ENCODE measurements around the gene A1BG. TPM values are rescaled to one million over a fixed set of nuclear protein-coding genes. Genes with fewer than 3 reads are reported as not detected.

A1BG gene
- total RNA-seq = 10 to 100 TPM in 2 of 4 donors, 1 to 10 TPM in 2; 1.9 to 17.4 (median 12.1) TPM
- 10 to 100 TPM in 2 of 3 donors, 1 to 10 TPM in 1; 7.2 to 23.4 (median 16.0) TPM for polyA plus RNA-seq

- no peak for DNase-seq
- intact Hi-C loops (cut with DNase I) = no loop called here
- whole genome bisulfite sequencing, 2 donors = 78 to 85% methylated on average over 26 of the region's 26 CpGs
- Histone ChIP-seq H3K4me3 (no peak within 1 kb of the TSS), H3K36me3 (no peaks in the 10 kb centered on the region), H3K9me3 (no peaks in the 10 kb centered on the region), H3K27ac (no peak within 1 kb of the TSS), H3K4me1 (peaks cover 0 to 31% (median 22%) of the 10 kb centered on the region in 4 donors), H3K27me3 (peaks cover 38 to 94% (median 87%) of the 10 kb centered on the region in 3 donors)
- no peak for TF ChIP-seq CTCF (IDR thresholded peaks at IDR 0.05)
- no peak for TF ChIP-seq EP300 (IDR thresholded peaks at IDR 0.05)
- no peak for TF ChIP-seq POLR2AphosphoS5 (IDR thresholded peaks at IDR 0.05)
- no peak for TF ChIP-seq POLR2A (IDR thresholded peaks at IDR 0.05)
These were observed at the start of gene A1BG for GRCh38 chr19:58352760-58353671. Gene A1BG (minus strand): TSS chr19:58353492. CDS start chr19:58353437, 55 bp downstream.

DNA sequence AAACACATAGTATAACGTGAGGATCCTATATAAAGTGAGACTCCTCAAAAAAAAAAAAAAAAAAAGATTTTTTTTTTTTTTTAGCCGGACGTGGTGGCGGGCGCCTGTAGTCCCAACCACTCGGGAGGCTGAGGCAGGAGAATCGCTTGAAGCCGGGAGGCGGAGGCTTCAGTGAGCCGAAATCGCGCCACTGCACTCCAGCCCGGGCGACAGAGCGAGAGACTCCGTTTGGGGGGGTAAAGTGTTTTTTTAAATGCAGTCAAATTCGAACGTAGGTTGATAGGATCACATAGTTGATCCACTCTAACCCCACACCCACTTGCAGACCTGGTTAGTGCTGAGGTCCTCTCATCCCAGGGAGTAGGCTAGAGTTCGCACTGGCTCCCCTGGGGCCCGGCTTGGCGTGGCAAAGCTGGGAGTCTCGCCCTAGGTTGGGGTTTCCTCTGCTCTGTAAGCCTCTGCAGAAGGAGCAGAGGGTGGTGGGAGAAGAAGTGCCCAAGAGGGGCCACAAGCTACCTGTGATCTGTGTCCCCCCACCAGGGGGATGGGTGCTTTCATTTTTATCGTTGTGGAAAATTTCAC lies 48.6 kb upstream of the A1BG start:
- H3K27ac ChIP-seq = peak overlapping the region; percentile 76 to 82 (median 78)
- peaks cover 5 to 13% (median 10%) of the 10 kb centered on the region in 3 donors for H3K27me3 ChIP-seq
- 30 to 31% methylated on average over 23 of the region's 23 CpGs for WGBS, 2 donors
- TF ChIP-seq CTCF (IDR thresholded peaks at IDR 0.05) (no peak), POLR2AphosphoS5 (IDR thresholded peaks at IDR 0.05) (no peak), POLR2A (IDR thresholded peaks at IDR 0.05) (no peak), EP300 (IDR thresholded peaks at IDR 0.05) (no peak)
- H3K9me3 ChIP-seq = no peaks in the 10 kb centered on the region
- H3K4me1 ChIP-seq = peaks cover 0 to 23% (median 18%) of the 10 kb centered on the region in 4 donors
- no peaks in the 10 kb centered on the region for H3K36me3 ChIP-seq
- intact Hi-C loops (cut with DNase I) = loop anchor here (1.0 to 2.0 kb wide), 2 partner anchors 15 to 39 kb away; partner anchors contain the start of genes RPS5 and ZNF497
- peak; percentile 50 for DNase-seq
- peak overlapping the region; percentile 45 to 66 (median 58) for H3K4me3 ChIP-seq

DNA sequence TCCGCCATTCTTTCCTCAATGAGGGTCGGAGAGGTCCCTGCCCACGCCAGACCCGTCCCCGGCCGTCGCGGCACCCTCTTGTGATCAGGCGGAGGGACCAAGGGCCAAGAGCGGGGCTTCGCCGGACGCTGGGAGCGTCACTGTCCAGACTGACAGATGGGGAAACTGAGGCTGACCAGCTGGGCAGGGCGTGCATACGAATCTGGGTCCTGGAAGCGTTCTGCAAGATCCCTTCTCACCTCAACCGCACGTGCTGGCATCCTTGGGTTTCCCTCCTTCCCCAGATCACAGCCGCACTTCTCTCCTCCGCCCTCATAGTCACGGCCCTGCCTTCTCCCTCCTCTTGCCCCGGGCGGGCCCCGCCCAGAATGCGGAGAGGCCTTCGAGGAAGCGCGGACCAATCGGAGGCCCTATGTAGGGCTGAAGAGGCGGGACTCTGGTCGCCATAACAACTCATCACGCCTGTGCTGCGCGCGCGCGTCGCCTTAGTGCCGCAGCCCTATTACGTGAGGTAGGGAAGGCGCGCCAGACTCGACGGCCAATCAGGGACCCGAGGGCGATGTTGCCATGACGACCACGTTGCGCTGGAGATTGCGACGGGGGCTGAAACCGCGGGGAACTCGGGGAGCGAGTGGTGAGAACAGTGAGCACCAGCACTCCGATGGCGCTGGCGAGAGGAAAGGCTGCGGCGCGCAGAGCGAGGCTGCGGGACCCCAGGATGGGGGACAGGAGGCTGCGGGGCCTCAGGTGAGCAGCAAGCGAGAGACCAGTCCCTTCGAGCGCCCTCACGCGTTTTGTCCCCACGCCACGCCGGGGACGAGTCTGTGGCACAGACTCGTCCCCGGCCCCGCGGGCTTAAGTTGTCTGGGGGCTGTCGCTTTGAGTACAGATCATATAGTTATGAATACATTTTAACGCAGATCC lies 47.9 kb upstream of the A1BG start:
- Histone ChIP-seq H3K36me3 (no peaks in the 10 kb centered on the region), H3K27me3 (peaks cover 9 to 20% (median 15%) of the 10 kb centered on the region in 3 donors), H3K9me3 (no peaks in the 10 kb centered on the region), H3K4me1 (peaks cover 0 to 24% (median 21%) of the 10 kb centered on the region in 4 donors), H3K27ac (peak overlapping the region; percentile 76 to 82 (median 78)), H3K4me3 (peak overlapping the region; percentile 47 to 66 (median 58))
- peak in 1 of 2 donors; percentile 48 for TF ChIP-seq POLR2A (IDR thresholded peaks at IDR 0.05)
- TF ChIP-seq EP300 (IDR thresholded peaks at IDR 0.05) = no peak
- no peak for TF ChIP-seq CTCF (IDR thresholded peaks at IDR 0.05)
- TF ChIP-seq POLR2AphosphoS5 (IDR thresholded peaks at IDR 0.05) = peak; percentile 66 to 87 (median 76)
- DNase-seq = peak; percentile 100
- 2 to 3% methylated on average over 80 of the region's 80 CpGs for WGBS, 2 donors
- intact Hi-C loops (cut with DNase I) = loop anchor here (1.0 to 2.0 kb wide), 2 partner anchors 14 to 38 kb away; partner anchors contain the start of genes RPS5 and ZNF497

Data from sigmoid colon (tissue), 7 donors.